Stimulated activated CD4-positive, alpha-beta T cell treated with anti-CD3 and anti-CD28 coated beads, Interleukin-4, amount 100 ng/mL, for 24 hours (primary cell): ENCODE data around the gene CD247.

Experiments
- DNase-seq: peaks from one replicate; pipeline ENCODE4 v3.0.0-alpha.2; 2020

Gene CD247

GRCh38 chr1:167434306-167434705 lies 84.0 kb downstream of the CD247 start:
- no peak for DNase-seq

- no peak for DNase-seq
Measured at GRCh38 chr1:167433884-167434283, 84.4 kb downstream of the CD247 start.

- DNase-seq: no peak
Measured at GRCh38 chr1:167432780-167433179, 85.5 kb downstream of the CD247 start.

- DNase-seq: no peak
Measured at GRCh38 chr1:167431909-167432650, 86.2 kb downstream of the CD247 start.

GRCh38 chr1:167431261-167431908 lies 86.9 kb downstream of the CD247 start:
- no peak for DNase-seq

DNA sequence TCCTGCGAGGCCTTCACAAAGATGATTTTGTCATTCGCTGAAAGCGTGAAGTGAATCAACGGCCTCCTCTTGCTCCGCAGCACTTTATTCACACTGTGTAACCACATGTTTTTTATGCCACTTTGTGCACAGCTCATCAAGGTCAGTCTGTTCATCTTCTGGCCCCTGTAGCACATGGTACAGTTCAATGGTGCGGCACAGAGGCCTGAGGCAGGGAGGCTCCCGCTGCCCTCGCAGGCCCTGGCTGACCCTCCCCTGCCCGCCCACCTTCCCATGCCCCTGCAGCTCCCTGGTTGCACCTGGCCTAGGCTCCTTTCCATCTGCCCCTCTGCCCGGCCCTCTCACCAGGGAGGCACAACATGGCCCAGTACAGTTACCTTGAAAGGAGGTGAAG lies 87.5 kb downstream of the CD247 start:
- DNase-seq: no peak

DNA sequence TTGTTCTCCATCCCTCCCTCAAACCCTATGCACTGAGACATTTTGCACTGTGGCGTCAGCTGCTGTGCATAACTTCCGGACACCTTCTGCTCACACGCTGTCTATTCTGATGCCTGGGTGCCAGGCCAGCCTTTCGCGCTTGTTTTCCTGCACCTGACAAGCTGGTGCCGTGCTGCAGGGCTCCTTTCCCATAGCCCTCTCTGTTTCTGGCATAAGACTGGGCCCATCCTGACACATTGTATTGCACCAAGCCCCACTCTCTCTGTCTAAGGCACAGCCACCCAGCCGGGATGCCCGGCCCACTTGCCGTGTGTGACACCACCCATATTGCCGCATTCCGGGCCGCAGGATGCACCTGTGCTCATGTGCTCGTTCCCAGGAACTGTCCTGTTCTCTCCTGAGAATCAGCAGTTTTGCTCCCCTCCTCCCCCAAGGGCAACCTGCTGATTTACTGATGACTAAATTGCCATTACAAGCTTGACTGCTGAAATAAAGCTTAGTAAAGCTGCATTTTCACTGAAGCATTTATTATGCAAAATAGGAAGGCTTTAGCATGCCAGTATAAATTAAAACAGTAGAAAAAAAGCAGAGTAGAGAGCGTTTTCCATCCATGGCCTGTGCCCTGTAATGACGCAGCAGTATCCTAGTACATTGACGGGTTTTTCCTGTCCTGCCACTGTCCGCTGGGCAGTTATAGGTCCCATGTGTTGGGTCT lies 88.0 kb downstream of the CD247 start:
- DNase-seq: no peak

GRCh38 chr1:167429612-167430011 lies 88.7 kb downstream of the CD247 start:
- DNase-seq: no peak

DNA sequence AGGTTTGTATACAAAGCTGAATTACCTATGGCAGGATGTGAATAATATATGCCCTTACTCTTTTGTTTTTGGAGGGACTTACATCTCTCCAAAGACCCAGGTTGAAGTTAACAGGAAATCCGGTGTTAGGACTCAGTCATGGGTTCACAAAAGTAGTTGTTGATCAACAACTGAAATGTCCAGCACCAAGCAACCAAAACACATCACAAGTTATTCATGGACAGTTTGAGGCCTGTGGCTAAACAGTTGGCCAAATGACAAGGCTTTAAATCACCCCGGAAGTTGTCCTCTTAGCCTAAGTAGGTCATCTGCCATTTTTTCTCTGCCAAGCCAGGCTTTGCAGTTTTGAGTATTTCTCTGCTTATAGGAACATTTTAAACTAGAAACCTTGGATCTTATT lies 89.9 kb downstream of the CD247 start:
- DNase-seq: no peak

- no peak for DNase-seq
Measured at GRCh38 chr1:167427848-167428247, 90.5 kb downstream of the CD247 start.

DNA sequence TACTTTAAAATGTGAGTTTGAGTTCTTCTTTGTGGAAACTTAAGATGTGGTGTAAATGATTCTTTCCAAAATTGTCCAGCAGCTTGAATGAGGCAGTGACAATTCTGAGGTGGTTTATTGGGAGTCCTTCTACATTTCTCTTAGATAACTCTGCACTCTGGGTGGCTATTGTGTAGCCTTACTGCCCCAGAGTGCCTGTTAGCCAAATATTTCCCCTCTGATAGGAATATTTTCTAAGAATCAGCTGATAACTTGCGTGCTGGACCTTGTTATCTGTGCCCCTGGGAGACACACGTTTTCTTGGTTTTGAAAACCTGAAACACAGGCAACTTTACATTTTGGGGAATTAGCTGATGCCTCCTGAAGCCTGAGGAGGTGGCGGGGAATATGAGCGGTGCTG lies 91.6 kb downstream of the CD247 start:
- DNase-seq: no peak

DNA sequence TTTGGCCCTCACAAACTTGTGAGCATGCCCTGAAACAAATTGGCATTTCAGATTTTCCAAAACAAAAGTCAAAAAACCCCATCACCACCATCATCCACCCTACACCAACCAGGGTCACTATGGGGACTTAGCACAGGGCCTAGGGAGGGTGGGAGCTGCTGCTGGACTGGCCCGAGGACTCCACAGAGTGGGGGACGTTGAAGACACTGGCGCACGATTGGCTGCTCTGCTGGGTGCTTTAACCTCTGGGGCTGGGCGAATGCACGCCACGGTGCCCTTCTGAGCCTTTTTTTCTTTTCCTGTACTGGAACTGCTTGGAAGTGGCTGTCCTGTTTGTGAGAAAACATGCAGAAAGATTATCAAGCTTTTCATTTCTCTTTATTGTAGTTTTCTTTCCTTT lies 92.8 kb downstream of the CD247 start:
- DNase-seq: no peak

- DNase-seq: no peak
Measured at GRCh38 chr1:167423684-167424619, 94.4 kb downstream of the CD247 start.

- no peak for DNase-seq
Measured at GRCh38 chr1:167420510-167420909, 97.8 kb downstream of the CD247 start.

GRCh38 chr1:167419245-167419644 lies 99.1 kb downstream of the CD247 start:
- no peak for DNase-seq

DNA sequence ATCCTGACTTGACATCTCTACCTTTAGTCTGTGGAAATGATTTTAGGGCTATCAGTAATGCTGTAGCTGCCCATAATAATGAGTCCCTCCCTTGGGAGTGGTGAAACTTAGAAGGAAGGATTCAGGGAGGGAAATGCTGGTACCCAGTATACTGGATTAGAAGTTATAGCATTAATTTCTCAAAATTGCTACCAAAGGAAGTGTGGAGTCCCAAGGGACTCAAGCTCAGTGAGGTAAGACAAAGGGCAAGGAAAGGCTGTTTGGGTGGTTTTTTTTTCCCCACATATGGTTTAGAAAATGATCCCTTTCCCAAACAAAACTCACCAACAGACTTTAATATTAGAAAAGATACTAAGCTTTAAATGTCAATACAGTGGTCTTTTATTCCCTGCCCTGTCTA lies 99.9 kb downstream of the CD247 start:
- no peak for DNase-seq

DNA sequence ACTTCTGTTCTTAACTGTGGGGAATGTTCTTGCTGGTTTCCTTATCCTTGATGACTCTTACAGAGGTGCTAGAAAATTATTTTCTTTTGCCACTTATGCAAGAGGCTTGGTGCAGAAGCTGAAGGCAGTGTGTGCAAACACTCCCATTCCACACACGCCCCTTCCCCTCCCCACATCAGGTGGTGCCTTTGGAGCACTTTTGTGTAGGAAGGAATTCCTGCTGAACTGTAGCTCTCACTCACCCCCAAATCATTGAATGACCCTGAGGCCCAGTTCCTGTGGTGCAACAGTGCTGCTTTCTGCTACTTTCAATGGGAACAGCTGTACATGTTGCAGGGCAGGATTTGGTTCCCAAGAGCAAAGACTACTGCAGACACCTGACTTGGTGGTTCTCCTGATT lies 101.8 kb downstream of the CD247 start:
- DNase-seq: no peak

DNA sequence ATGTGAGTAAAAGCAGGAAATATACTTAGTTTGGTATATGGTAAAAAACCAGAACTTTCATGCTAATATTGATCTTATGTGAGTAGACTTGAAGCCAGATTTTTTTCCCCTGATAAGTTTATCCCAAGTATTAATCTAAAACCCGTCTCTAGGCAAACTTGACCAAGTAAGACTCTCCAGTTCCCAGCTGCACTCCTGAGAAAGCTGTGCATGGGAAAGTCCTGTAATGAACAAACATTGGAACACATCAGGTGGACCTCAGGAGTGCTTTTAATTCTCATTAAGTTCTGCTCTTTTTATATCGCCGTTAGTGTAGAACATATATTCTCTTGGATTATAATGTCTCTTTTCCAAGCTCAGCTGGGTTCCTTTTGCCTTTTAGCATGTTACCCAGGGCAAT lies 105.0 kb downstream of the CD247 start:
- DNase-seq: no peak

DNA sequence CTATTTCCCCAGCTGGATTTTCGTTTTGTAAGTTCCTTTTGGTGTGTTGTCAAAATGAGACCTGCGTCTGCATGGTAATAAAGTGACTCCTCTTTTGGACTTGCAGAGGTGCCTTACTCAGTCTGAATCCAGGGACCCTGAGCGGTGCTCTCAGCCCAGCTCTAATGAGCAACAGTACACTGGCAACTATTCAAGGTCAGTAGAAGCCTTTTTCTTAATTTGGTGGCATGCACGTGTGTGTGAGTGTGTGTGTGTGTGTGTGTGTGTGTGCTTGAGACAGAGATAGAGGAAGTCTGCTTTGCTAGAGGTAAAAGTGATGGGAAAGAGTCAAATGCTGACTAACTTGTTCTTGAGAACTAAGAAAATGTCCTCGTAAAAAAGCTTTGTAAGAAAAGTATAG lies 105.4 kb downstream of the CD247 start:
- no peak for DNase-seq

- DNase-seq: no peak
Measured at GRCh38 chr1:167412072-167412471, 106.3 kb downstream of the CD247 start.

- DNase-seq: no peak
Measured at GRCh38 chr1:167409183-167409582, 109.1 kb downstream of the CD247 start.

- DNase-seq: no peak
Measured at GRCh38 chr1:167408355-167408754, 110.0 kb downstream of the CD247 start.

- DNase-seq: no peak
Measured at GRCh38 chr1:167404908-167405307, 113.4 kb downstream of the CD247 start.
